ENCODE data around the gene COG5.
"Not testable (repeated sequence)": the region's sequence is repeated elsewhere in the genome, so short reads cannot be mapped to it uniquely, and the experiment has no call there.

COG5 gene

GRCh38 chr7:107555893-107556292 is 7.8 kb downstream of the COG5 start:
- DNase-seq: no peak

DNA sequence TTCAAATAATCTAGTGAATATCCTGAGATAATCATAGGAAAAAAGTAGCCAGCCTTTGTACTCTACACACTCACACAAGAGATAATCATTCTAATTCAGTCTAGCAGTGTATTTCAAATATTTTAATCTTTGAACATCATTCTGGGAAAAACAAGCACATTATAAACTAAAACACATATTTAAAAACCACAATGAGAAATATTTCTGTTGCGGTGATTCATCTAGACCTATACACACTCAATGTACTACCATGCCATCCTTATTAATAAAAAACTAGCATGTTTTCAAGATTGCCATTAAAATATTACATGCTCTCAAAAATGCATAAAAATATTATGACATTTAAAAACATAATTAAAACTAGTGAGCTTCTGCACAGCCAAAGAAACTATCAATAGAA is 11.8 kb downstream of the COG5 start:
- Histone ChIP-seq H3K36me3 (ENCODE audit: control insufficient read depth, insufficient read depth, low read length) (peaks cover 23% of the 10 kb centered on the region), H3K4me1 (ENCODE audit: control insufficient read depth, insufficient read depth, low read length, poor library complexity, severe bottlenecking) (no peaks in the 10 kb centered on the region), H3K27me3 (replicated peaks; ENCODE audit: control insufficient read depth, insufficient read depth, low read length, poor library complexity, severe bottlenecking) (no peaks in the 10 kb centered on the region), H3K27ac (ENCODE audit: insufficient read depth, low read length, poor library complexity, severe bottlenecking) (no peak overlapping the region), H3K4me3 (ENCODE audit: insufficient read depth, low read depth, low read length, poor library complexity, severe bottlenecking) (no peak overlapping the region), H3K9me3 (ENCODE audit: control insufficient read depth, low read length) (no peaks in the 10 kb centered on the region)
- no peak for DNase-seq

More at GRCh38 chr7:107555893-107556292, 7.8 kb downstream of the COG5 start:
- Histone ChIP-seq H3K36me3 (ENCODE audit: control insufficient read depth, insufficient read depth, low read length) (peaks cover 15% of the 10 kb centered on the region), H3K4me1 (ENCODE audit: control insufficient read depth, insufficient read depth, low read length, poor library complexity, severe bottlenecking) (peaks cover 10% of the 10 kb centered on the region), H3K4me3 (ENCODE audit: insufficient read depth, low read depth, low read length, poor library complexity, severe bottlenecking) (no peak overlapping the region), H3K27ac (ENCODE audit: insufficient read depth, low read length, poor library complexity, severe bottlenecking) (no peak overlapping the region), H3K27me3 (replicated peaks; ENCODE audit: control insufficient read depth, insufficient read depth, low read length, poor library complexity, severe bottlenecking) (no peaks in the 10 kb centered on the region), H3K9me3 (ENCODE audit: control insufficient read depth, low read length) (no peaks in the 10 kb centered on the region)

DNA sequence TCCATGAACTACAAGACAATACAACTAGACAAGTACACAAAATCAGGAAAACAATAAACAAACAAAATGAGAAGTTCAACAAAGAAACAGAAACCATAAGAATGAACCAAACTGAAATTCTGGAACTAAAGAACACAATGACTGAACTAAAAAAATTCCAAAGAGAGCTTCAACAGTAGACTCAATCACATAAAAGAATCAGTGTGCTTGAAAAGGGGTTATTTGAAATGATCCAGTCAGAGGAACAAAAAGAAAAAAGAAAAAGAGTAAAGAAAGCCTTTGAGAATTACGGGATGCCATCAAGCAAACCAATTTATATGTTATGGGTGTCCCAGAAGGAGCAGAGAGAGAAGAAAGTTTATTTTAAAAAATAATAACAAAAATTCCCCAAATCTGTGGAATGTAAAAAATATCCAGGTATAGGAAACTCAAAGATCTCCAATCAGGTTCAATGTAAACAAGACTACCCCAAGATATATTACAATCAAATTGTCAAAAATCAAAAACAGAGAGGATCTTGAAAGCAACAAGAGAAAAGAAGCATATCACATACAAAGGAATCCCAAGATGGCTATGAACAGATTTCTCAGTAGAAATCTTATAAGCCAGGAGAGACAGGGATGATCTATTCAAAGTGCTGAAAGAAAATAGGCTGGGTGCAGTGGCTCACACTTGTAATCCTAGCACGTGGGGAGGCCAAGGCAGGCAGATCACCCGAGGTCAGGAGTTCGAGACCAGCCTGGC is 18.7 kb downstream of the COG5 start:
- no peak for DNase-seq
- H3K4me1 ChIP-seq (ENCODE audit: control insufficient read depth, insufficient read depth, low read length, poor library complexity, severe bottlenecking): no peaks in the 10 kb centered on the region
- no peak overlapping the region for H3K4me3 ChIP-seq (ENCODE audit: insufficient read depth, low read depth, low read length, poor library complexity, severe bottlenecking)
- H3K36me3 ChIP-seq (ENCODE audit: control insufficient read depth, insufficient read depth, low read length): peaks cover 36% of the 10 kb centered on the region
- H3K9me3 ChIP-seq (ENCODE audit: control insufficient read depth, low read length): no peaks in the 10 kb centered on the region
- no peaks in the 10 kb centered on the region for H3K27me3 ChIP-seq (replicated peaks; ENCODE audit: control insufficient read depth, insufficient read depth, low read length, poor library complexity, severe bottlenecking)
- H3K27ac ChIP-seq (ENCODE audit: insufficient read depth, low read length, poor library complexity, severe bottlenecking): no peak overlapping the region

DNA sequence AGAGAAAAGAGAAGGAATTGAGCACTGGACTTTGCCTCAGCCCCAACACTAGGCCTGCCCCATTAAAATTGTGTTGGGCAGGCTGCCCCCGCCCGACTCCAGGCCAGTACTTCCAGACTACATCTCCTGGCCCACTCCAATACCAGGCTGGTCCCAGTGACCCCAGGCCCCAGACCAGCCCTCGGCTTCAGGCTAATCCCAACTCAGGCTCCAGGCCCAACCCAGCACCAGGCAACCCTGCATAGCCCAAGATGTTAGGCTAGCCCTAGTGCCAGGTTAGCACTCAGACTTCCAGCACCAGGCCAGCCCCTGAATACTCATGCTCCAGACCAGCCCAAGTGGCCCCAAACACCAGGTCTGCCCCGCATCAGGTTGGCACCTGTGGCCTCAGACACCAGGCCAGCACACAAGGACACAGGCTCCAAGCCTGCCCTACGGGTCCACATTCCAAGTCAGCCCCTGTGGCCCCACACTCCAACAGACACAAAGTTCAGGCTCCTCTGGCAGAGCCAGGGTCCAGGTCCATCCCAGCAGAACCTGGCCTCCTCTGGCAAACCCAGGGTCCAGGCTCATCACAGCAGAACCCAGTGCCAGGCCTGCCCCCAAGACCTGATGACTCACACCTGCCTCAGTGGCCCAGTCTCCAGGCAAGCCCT is 20.3 kb downstream of the COG5 start:
- H3K27me3 ChIP-seq (replicated peaks; ENCODE audit: control insufficient read depth, insufficient read depth, low read length, poor library complexity, severe bottlenecking): no peaks in the 10 kb centered on the region

DNA sequence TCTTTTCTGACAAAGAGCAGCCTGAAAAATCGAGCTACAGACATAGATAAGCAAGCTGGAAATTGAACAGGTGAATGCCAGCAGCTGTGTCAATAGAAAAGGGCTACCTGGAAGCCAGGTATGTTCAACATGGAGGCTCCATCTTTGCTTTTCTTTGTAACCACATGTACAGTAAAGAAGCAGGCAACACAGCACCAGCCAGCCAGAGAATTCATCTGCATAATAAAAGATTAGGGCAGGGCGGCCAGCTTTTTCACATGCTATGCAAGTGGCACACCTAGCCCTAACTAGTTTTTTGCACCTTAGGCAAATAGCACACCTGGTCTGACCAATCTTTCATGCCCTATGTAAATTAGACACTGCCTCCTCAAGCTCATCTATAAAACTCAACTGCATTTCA is 25.7 kb downstream of the COG5 start:
- no peaks in the 10 kb centered on the region for H3K4me1 ChIP-seq (ENCODE audit: control insufficient read depth, insufficient read depth, low read length, poor library complexity, severe bottlenecking)
- no peaks in the 10 kb centered on the region for H3K36me3 ChIP-seq (ENCODE audit: control insufficient read depth, insufficient read depth, low read length)
- DNase-seq: no peak
- no peaks in the 10 kb centered on the region for H3K27me3 ChIP-seq (replicated peaks; ENCODE audit: control insufficient read depth, insufficient read depth, low read length, poor library complexity, severe bottlenecking)
- no peaks in the 10 kb centered on the region for H3K9me3 ChIP-seq (ENCODE audit: control insufficient read depth, low read length)
- no peak overlapping the region for H3K4me3 ChIP-seq (ENCODE audit: insufficient read depth, low read depth, low read length, poor library complexity, severe bottlenecking)
- no peak overlapping the region for H3K27ac ChIP-seq (ENCODE audit: insufficient read depth, low read length, poor library complexity, severe bottlenecking)

More for the DNA sequence above, 20.3 kb downstream of the COG5 start:
- Histone ChIP-seq H3K9me3 (ENCODE audit: control insufficient read depth, low read length) (no peaks in the 10 kb centered on the region), H3K27ac (ENCODE audit: insufficient read depth, low read length, poor library complexity, severe bottlenecking) (no peak overlapping the region), H3K36me3 (ENCODE audit: control insufficient read depth, insufficient read depth, low read length) (peaks cover 36% of the 10 kb centered on the region), H3K4me3 (ENCODE audit: insufficient read depth, low read depth, low read length, poor library complexity, severe bottlenecking) (no peak overlapping the region), H3K4me1 (ENCODE audit: control insufficient read depth, insufficient read depth, low read length, poor library complexity, severe bottlenecking) (no peaks in the 10 kb centered on the region)
- DNase-seq: no peak

- H3K27ac ChIP-seq (ENCODE audit: insufficient read depth, low read length, poor library complexity, severe bottlenecking); H3K4me3 ChIP-seq (ENCODE audit: insufficient read depth, low read depth, low read length, poor library complexity, severe bottlenecking); H3K9me3 ChIP-seq (ENCODE audit: control insufficient read depth, low read length); DNase-seq; H3K36me3 ChIP-seq (ENCODE audit: control insufficient read depth, insufficient read depth, low read length); H3K27me3 ChIP-seq (replicated peaks; ENCODE audit: control insufficient read depth, insufficient read depth, low read length, poor library complexity, severe bottlenecking); H3K4me1 ChIP-seq (ENCODE audit: control insufficient read depth, insufficient read depth, low read length, poor library complexity, severe bottlenecking): not testable (repeated sequence)
These were observed 26.5 kb downstream of the COG5 start for GRCh38 chr7:107537228-107537627.

DNA sequence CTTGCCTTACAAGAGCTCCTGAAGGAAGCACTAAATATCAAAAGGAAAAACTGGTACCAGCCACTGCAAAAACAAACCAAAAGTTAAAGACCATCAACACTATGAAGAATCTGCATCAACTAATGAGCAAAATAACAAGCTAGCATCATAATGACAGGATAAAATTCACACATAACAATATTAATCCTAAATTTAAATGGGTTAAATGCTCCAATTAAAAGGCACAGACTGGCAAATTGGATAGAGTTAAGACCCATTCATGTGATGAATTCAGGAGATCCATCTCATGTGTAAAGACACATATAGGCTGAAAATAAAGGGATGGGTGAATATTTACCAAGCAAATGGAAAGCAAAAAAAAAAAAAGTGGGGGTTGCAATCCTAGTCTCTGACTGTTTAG is 29.6 kb downstream of the COG5 start:
- Histone ChIP-seq H3K27ac (ENCODE audit: insufficient read depth, low read length, poor library complexity, severe bottlenecking) (no peak overlapping the region), H3K27me3 (replicated peaks; ENCODE audit: control insufficient read depth, insufficient read depth, low read length, poor library complexity, severe bottlenecking) (no peaks in the 10 kb centered on the region), H3K9me3 (ENCODE audit: control insufficient read depth, low read length) (no peaks in the 10 kb centered on the region), H3K4me3 (ENCODE audit: insufficient read depth, low read depth, low read length, poor library complexity, severe bottlenecking) (no peak overlapping the region), H3K4me1 (ENCODE audit: control insufficient read depth, insufficient read depth, low read length, poor library complexity, severe bottlenecking) (peaks cover 3% of the 10 kb centered on the region), H3K36me3 (ENCODE audit: control insufficient read depth, insufficient read depth, low read length) (no peaks in the 10 kb centered on the region)
- no peak for DNase-seq

DNA sequence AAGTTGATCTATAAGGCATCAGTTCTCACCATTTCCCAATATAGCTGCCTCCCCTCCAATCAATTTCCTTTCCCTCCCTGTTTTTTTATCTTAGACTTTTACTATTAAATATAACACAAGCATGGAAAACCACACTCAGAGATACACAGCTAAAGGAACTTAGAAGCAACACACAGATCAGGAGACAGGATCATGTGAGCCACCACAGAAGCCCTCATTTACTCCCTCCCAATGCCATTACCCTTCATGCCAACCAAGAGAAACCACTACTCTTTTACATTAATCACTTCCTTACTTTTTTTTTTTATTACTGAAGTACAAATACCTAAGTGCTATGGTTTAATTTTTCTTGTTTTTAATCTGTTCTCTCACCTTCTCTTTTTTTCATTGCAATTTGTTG is 33.0 kb downstream of the COG5 start:
- Histone ChIP-seq H3K9me3 (ENCODE audit: control insufficient read depth, low read length) (no peaks in the 10 kb centered on the region), H3K36me3 (ENCODE audit: control insufficient read depth, insufficient read depth, low read length) (peaks cover 5% of the 10 kb centered on the region), H3K27ac (ENCODE audit: insufficient read depth, low read length, poor library complexity, severe bottlenecking) (no peak overlapping the region), H3K4me3 (ENCODE audit: insufficient read depth, low read depth, low read length, poor library complexity, severe bottlenecking) (no peak overlapping the region), H3K27me3 (replicated peaks; ENCODE audit: control insufficient read depth, insufficient read depth, low read length, poor library complexity, severe bottlenecking) (no peaks in the 10 kb centered on the region), H3K4me1 (ENCODE audit: control insufficient read depth, insufficient read depth, low read length, poor library complexity, severe bottlenecking) (peaks cover 3% of the 10 kb centered on the region)
- no peak for DNase-seq

GRCh38 chr7:107528461-107528860 is 35.3 kb downstream of the COG5 start:
- H3K36me3 ChIP-seq (ENCODE audit: control insufficient read depth, insufficient read depth, low read length): peaks cover 5% of the 10 kb centered on the region
- no peak overlapping the region for H3K27ac ChIP-seq (ENCODE audit: insufficient read depth, low read length, poor library complexity, severe bottlenecking)
- H3K27me3 ChIP-seq (replicated peaks; ENCODE audit: control insufficient read depth, insufficient read depth, low read length, poor library complexity, severe bottlenecking): no peaks in the 10 kb centered on the region
- DNase-seq: no peak
- peaks cover 3% of the 10 kb centered on the region for H3K4me1 ChIP-seq (ENCODE audit: control insufficient read depth, insufficient read depth, low read length, poor library complexity, severe bottlenecking)
- no peaks in the 10 kb centered on the region for H3K9me3 ChIP-seq (ENCODE audit: control insufficient read depth, low read length)
- H3K4me3 ChIP-seq (ENCODE audit: insufficient read depth, low read depth, low read length, poor library complexity, severe bottlenecking): no peak overlapping the region

GRCh38 chr7:107527196-107527595 is 36.5 kb downstream of the COG5 start:
- Histone ChIP-seq H3K27ac (ENCODE audit: insufficient read depth, low read length, poor library complexity, severe bottlenecking) (no peak overlapping the region), H3K4me3 (ENCODE audit: insufficient read depth, low read depth, low read length, poor library complexity, severe bottlenecking) (no peak overlapping the region), H3K9me3 (ENCODE audit: control insufficient read depth, low read length) (no peaks in the 10 kb centered on the region), H3K36me3 (ENCODE audit: control insufficient read depth, insufficient read depth, low read length) (peaks cover 5% of the 10 kb centered on the region), H3K4me1 (ENCODE audit: control insufficient read depth, insufficient read depth, low read length, poor library complexity, severe bottlenecking) (peaks cover 3% of the 10 kb centered on the region), H3K27me3 (replicated peaks; ENCODE audit: control insufficient read depth, insufficient read depth, low read length, poor library complexity, severe bottlenecking) (no peaks in the 10 kb centered on the region)
- DNase-seq: no peak

All from effector memory CD4-positive, alpha-beta T cell (primary cell).